ENCODE measurements around the gene MOB3C.
"Not testable (repeated sequence)": the region's sequence is repeated elsewhere in the genome, so short reads cannot be mapped to it uniquely, and the experiment has no call there.

MOB3C gene

DNA sequence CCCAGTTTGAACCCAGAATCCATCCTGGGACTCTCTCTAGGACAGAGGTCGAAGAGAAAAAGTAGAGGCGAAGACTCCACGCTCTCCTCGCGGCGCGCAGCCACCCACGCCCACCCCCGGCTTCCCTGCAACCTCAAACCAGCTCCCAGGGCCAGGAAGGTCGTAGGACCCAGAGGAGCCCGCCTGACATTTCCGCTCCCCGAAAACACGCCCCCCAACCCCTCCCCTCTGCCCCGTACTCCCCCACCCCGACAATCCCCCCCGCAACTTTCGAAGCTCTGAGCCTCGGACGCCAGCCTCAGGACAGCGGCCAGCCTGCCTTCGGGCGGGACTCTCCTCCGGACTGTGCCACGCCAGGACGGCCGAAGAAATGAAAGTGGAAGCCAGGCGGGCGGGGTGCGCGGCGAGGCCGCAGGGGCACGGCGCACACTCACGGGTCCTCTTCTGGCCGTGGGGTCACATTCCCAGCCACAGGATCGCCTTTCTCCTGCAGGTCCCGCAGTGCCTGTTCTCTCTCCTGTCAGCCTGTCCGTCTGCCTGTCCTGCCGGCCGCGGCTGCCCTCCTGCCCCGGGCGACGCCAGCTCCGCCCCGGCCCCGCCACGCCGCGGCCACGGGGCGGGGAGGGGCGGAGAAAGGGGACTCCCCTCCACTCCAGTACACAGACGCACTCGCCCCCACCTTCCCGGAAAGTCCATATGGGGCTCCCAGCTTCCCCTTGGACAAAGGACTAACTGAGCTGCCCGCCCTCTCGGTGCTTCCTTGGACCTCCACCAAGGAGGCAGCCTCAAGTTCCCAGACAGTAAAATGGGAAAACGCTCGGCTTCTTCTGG, at the start of gene MOB3C:
MOB3C (minus strand) TSS at position 535 of the 831 bp plus-strand sequence. CDS start 3,490 bp downstream, outside the sequence.
- peak; percentile 37 to 50 for DNase-seq (ENCODE audit: low read depth in 2 of 2)

GRCh38 chr1:46665983-46666382, 49.4 kb upstream of the MOB3C start:
- no peak for DNase-seq (ENCODE audit: low read depth in 2 of 2)

DNA sequence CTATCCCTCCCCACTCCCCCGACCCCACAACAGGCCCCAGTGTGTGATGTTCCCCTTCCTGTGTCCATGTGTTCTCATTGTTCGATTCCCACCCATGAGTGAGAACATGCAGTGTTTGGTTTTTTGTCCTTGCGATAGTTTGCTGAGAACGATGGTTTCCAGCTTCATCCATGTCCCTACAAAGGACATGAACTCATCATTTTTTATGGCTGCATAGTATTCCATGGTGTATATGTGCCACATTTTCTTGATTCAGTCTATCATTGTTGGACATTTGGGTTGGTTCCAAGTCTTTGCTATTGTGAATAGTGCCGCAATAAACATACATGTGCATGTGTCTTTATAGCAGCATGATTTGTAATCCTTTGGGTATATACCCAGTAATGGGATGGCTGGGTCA, 46.3 kb upstream of the MOB3C start:
- not testable (repeated sequence) for DNase-seq (ENCODE audit: low read depth in 2 of 2)

DNA sequence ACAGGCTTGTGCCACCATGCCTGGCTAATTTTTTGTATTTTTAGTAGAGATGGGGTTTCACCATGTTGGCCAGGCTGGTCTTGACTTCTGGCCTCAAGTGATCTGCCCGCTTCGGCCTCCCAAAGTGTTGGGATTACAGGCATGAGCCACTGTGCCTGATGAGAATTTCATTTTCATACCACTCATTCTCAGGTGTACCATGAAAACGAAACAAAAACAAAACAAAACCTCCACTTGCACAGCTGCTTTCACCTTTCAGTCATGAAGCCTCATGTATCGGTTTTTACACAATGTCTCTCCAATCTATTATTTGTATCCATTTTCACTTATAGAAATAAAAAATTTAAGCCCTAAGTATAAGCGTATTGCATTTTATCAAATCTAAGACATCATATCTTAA, 43.5 kb upstream of the MOB3C start:
- DNase-seq (ENCODE audit: low read depth in 2 of 2): not testable (repeated sequence)

GRCh38 chr1:46659307-46659870, 42.8 kb upstream of the MOB3C start:
- DNase-seq (ENCODE audit: low read depth in 2 of 2): no peak

- DNase-seq (ENCODE audit: low read depth in 2 of 2): no peak
These were observed 41.2 kb upstream of the MOB3C start for GRCh38 chr1:46657775-46658174.

- DNase-seq (ENCODE audit: low read depth in 2 of 2): no peak
These were observed 40.0 kb upstream of the MOB3C start for GRCh38 chr1:46656643-46657042.

- no peak for DNase-seq (ENCODE audit: low read depth in 2 of 2)
These were observed 39.2 kb upstream of the MOB3C start for GRCh38 chr1:46655848-46656247.

DNA sequence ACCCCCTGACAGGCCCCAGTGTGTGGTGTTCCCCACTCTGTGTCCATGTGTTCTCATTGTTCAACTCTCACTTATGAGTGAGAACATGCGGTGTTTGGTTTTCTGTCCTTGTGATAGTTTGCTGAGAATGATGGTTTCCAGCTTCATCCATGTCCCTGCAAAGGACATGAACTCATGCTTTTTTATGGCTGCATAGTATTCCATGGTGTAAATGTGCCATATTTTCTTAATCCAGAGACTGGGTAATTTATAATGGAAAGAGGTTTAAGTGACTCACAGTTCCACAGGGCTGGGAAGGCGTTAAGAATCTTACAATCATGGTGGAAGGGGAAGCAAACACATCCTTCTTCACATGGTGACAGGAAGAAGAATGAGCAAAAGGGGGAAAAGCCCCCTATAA, 38.1 kb upstream of the MOB3C start:
- DNase-seq (ENCODE audit: low read depth in 2 of 2): not testable (repeated sequence)

- DNase-seq (ENCODE audit: low read depth in 2 of 2): no peak
These were observed 37.4 kb upstream of the MOB3C start for GRCh38 chr1:46654012-46654411.

DNA sequence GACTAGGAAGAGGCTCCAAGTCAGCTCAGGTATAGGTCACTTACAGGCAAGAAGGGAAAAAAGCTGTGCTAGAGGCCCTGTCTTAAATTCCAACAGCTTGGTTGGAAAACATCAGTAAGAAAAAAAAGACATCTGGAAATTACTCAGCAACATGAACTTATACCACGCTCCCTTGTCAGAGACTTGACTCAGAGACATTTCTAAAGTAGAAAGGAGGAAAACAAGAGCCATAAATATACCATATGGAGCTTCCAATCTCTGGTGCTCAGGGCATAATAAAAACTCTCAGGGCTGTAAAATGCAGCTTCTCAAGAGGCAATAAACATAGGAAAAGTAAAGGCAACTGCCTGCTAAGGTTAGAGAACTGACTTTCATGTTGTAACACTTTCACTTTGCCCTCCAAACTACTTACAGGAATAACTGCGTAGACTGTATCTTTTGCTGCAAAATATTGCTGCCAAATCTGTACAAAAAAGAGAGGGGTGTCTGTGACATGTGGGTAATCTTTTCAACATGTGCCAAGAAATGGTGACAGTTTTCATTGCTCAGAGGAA, 36.9 kb upstream of the MOB3C start:
- DNase-seq (ENCODE audit: low read depth in 2 of 2): no peak

GRCh38 chr1:46652321-46653100, 35.9 kb upstream of the MOB3C start:
- DNase-seq (ENCODE audit: low read depth in 2 of 2): no peak

GRCh38 chr1:46651152-46651551, 34.5 kb upstream of the MOB3C start:
- not testable (repeated sequence) for DNase-seq (ENCODE audit: low read depth in 2 of 2)

DNA sequence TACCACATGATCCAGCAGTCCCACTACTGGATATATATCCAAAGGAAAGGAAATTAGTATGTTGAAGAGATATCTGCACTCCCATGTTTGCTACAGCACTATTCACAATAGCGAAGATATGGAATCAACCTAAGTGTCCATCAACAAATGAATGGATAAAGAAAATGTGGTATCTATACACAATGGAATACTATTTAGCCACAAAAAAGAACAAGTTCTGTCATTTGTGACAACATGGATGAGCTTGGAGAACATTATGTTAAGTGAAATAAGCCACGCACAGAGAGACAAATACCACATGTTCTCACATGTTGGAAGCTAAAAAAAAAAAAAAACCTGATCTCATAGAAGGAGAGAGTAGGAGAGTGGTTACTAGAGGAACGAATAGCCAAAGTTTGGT, 33.9 kb upstream of the MOB3C start:
- no peak for DNase-seq (ENCODE audit: low read depth in 2 of 2)

DNA sequence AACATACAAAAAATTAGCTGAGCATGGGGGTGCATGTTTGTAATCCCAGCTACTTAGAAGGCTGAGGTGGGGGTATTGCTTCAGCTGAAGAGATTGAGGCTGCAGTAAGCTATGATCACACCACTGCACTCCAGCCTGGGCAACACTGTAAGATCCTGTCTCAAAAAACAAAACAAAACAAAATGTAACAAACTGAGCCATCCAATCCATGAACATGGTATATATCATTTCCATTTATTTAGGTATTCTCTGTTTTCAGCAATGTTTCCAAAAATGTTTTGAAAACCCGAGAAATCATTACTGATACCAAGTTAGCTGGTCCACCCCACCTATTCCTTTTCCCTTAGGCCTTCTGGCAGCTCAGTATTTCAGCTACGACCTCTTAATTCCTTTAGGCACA, 33.2 kb upstream of the MOB3C start:
- no peak for DNase-seq (ENCODE audit: low read depth in 2 of 2)

DNA sequence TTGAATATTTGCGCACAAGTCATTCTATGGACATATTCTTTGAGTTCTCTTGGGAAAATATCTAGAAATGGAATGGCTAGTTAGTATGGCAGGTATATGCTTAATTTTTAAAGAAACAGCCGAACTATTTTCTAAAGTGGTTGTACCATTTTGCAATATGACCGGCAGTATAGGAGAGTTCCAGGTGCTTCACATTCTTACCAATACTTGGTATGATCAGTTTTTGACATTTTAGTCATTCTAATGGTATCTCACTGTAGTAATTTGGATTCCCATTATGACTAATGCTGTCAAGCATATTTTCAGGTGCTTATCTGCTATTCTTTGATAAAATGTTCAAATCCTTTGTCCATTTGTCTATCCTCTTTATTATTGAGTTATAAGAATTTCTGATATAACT, 31.0 kb upstream of the MOB3C start:
- DNase-seq (ENCODE audit: low read depth in 2 of 2): no peak

DNA sequence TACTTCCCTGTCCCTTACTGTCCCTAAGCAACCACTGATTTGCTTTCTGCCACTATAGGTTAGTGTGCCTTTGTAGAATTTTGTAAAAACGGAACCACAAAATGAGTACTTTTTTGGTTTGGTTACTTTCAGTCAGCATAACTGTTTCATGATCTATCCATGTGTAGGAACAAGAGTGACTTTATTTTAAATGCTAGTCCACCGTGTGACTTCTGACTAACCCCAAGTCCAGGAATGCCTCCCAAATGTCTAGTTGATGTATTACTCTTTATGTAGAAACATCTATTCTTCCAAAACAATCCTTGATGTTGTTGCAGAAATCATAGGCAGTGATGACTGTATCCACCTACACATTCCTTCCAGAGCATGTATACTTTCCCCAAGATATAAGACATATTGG, 30.2 kb upstream of the MOB3C start:
- DNase-seq (ENCODE audit: low read depth in 2 of 2): no peak

DNA sequence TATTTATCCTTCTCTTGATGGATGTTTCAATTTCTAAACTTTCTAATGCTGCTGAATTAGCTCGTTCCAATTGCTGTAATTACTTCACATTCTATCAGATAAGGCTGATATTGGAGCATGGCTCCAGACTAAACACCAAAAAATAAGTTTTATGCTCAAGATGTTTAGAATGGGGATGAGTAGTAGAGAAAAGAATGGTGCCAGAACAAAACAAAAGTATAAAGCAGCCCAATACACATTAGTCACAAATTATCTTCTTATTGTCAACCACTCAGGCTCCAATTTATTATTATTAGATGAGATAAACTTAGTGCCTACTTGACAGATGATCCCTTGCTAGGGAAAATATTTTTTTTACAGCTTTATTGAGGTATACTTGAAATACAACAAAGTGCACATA, 29.7 kb upstream of the MOB3C start:
- no peak for DNase-seq (ENCODE audit: low read depth in 2 of 2)

DNA sequence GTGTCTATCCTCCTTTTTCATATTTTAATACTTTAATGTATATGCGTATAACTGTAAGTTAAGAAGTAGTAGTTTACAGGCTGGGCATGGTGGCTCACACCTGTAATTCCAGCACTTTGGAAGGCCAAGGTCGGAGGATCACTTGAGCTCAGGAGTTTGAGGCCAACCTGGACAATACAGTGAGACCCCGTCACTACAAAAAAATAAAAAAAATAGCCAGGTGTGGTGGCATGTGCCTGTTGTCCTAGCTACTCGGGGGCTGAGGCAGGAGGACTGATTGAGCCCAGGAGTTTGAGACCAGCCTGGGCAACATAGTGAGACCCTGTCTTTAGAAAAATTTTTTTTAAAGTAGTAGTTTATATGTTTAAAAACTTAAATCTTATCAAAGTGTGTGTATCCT, 29.2 kb upstream of the MOB3C start:
- DNase-seq (ENCODE audit: low read depth in 2 of 2): no peak

DNA sequence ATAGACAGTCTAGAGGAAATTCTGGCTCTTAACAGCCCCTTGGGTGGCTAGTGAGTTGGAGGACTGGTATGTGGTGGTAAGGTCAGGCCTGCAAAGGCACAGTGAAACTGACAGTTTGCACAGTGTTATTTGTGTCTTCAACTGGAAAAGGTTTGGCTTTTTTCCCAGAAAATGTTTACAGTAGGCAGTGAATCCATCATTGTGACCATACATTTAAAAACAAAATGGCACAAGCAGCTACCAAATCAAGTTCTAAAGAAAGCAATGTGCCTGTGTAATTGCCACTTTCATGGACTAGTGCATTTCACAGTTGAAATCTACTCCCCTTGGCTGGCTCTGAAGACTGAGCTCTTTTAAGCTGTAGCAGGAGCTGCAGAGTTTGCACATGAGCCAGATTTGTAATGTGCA, 26.8 kb upstream of the MOB3C start:
- DNase-seq (ENCODE audit: low read depth in 2 of 2): no peak

DNA sequence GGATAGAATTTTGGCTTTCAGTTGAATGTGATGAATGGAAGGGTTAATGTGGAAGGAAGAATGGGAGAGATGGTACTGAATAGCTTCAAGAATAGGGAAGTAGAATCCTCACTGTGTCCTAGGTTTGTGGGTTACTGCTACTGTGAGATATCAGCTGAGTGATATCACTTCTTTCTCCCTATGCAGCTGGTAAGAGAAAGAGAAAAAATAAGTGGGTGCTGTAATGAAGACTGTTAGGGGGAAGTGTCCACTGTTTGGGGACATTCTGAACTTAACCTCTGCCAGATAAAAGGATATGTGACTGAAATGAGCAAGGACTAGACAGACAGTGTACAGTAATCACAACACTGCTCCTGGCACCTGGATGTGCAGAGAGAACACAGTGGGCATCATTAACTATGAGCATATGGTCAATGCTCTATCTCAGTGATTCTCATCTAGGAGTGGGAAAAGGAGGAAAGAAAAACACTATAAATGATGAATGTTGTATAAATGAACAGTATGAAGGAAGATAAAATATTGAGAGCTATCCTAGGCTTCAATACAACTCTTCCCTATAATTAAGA, 25.6 kb upstream of the MOB3C start:
- DNase-seq (ENCODE audit: low read depth in 2 of 2): no peak

DNA sequence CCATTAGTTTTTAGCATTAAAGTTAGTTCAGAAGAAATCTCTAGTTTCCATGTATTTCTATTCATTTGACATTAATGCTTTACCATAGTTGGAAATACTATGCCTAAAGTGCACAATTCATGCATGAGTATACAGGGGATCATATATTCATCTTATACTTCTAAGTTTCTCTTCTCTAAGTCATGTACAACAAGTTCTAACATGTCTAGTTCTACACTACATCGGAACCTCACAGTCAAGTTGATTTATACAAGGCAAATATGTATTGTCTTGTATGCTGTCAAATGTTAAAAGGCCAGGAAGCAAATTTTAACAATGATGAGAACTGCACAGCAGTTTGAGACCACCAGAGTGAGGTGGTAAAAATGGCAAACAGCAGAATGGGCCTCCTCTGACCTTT, 22.9 kb upstream of the MOB3C start:
- no peak for DNase-seq (ENCODE audit: low read depth in 2 of 2)
